H9 (cell line): ENCODE results near the gene UNCX. TPM values are rescaled to one million over a fixed set of nuclear protein-coding genes. Genes with fewer than 3 reads are reported as not detected.

Experiments
- DNase-seq: peaks from one replicate; pipeline ENCODE4 v3.0.0-alpha.2; 2017
- H2AFZ ChIP-seq: one replicate; pipeline ENCODE4 v1.6.1; 2013; ENCODE audit warnings: mild to moderate bottlenecking, low read length, control low read depth, moderate library complexity
- H2AK5ac ChIP-seq: 2 replicates; pipeline ENCODE4 v1.6.1; 2013; ENCODE audit warnings: low read length, control low read depth, mixed read lengths; ENCODE audit not compliant: insufficient read length
- H2BK120ac ChIP-seq: one replicate; pipeline ENCODE4 v1.6.1; 2013; ENCODE audit warnings: low read depth, mild to moderate bottlenecking, low read length, control low read depth, inconsistent platforms; ENCODE audit not compliant: poor library complexity, severe bottlenecking
- H2BK12ac ChIP-seq: 2 replicates; pipeline ENCODE4 v1.6.1; 2013; ENCODE audit warnings: low read length, control low read depth, mixed read lengths, low read depth; ENCODE audit not compliant: insufficient read length
- H2BK15ac ChIP-seq: 2 replicates; pipeline ENCODE4 v1.6.1; 2013; ENCODE audit warnings: low read depth, low read length, control low read depth
- H2BK20ac ChIP-seq: one replicate; pipeline ENCODE4 v1.6.1; 2013; ENCODE audit warnings: low read depth, mild to moderate bottlenecking, low read length, control low read depth, inconsistent platforms; ENCODE audit not compliant: poor library complexity, severe bottlenecking
- H2BK5ac ChIP-seq: 2 replicates; pipeline ENCODE4 v1.6.1; 2013; ENCODE audit warnings: low read length, control low read depth, mixed read lengths; ENCODE audit not compliant: insufficient read length
- H3K14ac ChIP-seq: 2 replicates; pipeline ENCODE4 v1.6.1; 2013; ENCODE audit warnings: low read length, control low read depth; ENCODE audit not compliant: insufficient read depth
- H3K18ac ChIP-seq: 2 replicates; pipeline ENCODE4 v1.6.1; 2013; ENCODE audit warnings: low read depth, mild to moderate bottlenecking, mixed read lengths, low read length, control low read depth; ENCODE audit not compliant: insufficient read length
- H3K23ac ChIP-seq: 2 replicates; pipeline ENCODE4 v1.6.1; 2013; ENCODE audit warnings: low read length, control low read depth, mixed read lengths, low read depth; ENCODE audit not compliant: insufficient read length
- H3K23me2 ChIP-seq: 2 replicates; pipeline ENCODE4 v1.6.1; 2013; ENCODE audit warnings: low read depth, mild to moderate bottlenecking, mixed read lengths, low read length, control low read depth; ENCODE audit not compliant: insufficient read length, poor library complexity, severe bottlenecking
- H3K27ac ChIP-seq: 2 replicates; pipeline ENCODE4 v1.5.1; 2013; ENCODE audit warnings: low read length, control low read depth, mixed read lengths, low read depth; ENCODE audit not compliant: insufficient read length
- H3K27me3 ChIP-seq: 2 replicates; pipeline ENCODE4 v1.6.1; 2013; ENCODE audit warnings: low read length, control low read depth, inconsistent platforms; ENCODE audit not compliant: insufficient read depth
- H3K4ac ChIP-seq: 2 replicates; pipeline ENCODE4 v1.6.1; 2013; ENCODE audit warnings: low read depth, mild to moderate bottlenecking, control low read depth, inconsistent platforms, low read length, moderate library complexity
- H3K4me1 ChIP-seq: 2 replicates; pipeline ENCODE4 v1.6.1; 2013; ENCODE audit warnings: low read length, control low read depth, inconsistent platforms; ENCODE audit not compliant: insufficient read depth
- H3K4me2 ChIP-seq: 2 replicates; pipeline ENCODE4 v1.6.1; 2013; ENCODE audit warnings: low read length, control low read depth, mixed read lengths; ENCODE audit not compliant: insufficient read length, insufficient read depth
- H3K56ac ChIP-seq: 2 replicates; pipeline ENCODE4 v1.6.1; 2013; ENCODE audit warnings: low read depth, mild to moderate bottlenecking, mixed read lengths, low read length, control low read depth; ENCODE audit not compliant: insufficient read length
- H3K79me1 ChIP-seq: 2 replicates; pipeline ENCODE4 v1.6.1; 2013; ENCODE audit warnings: low read depth, mild to moderate bottlenecking, moderate library complexity, low read length, control low read depth, inconsistent platforms; ENCODE audit not compliant: insufficient read depth, poor library complexity, severe bottlenecking
- H3K79me2 ChIP-seq: 2 replicates; pipeline ENCODE4 v1.6.1; 2013; ENCODE audit warnings: low read length, control low read depth, inconsistent platforms; ENCODE audit not compliant: insufficient read depth
- H3K9ac ChIP-seq: 2 replicates; pipeline ENCODE4 v1.6.1; 2013; ENCODE audit warnings: low read length, control low read depth, mixed read lengths; ENCODE audit not compliant: insufficient read length; ENCODE audit errors: extremely low read depth
- H3K9me3 ChIP-seq: one replicate; pipeline ENCODE4 v1.6.1; 2013; ENCODE audit warnings: low read depth, low read length, inconsistent platforms; ENCODE audit not compliant: control insufficient read depth
- H3T11ph ChIP-seq: one replicate; pipeline ENCODE4 v1.6.1; 2013; ENCODE audit warnings: mild to moderate bottlenecking, low read length, control low read depth, inconsistent platforms
- H4K20me1 ChIP-seq: one replicate; pipeline ENCODE4 v1.6.1; 2013; ENCODE audit not compliant: control insufficient read depth, insufficient read length, insufficient read depth
- H4K5ac ChIP-seq: 2 replicates; pipeline ENCODE4 v1.6.1; 2013; ENCODE audit warnings: low read depth, mild to moderate bottlenecking, mixed read lengths, low read length, control low read depth; ENCODE audit not compliant: insufficient read length
- H4K8ac ChIP-seq: replicated peaks from 2 replicates; pipeline ENCODE4 v1.6.1; 2013; ENCODE audit warnings: low read length, control low read depth, mixed read lengths, low read depth; ENCODE audit not compliant: insufficient read length
- H4K91ac ChIP-seq: 2 replicates; pipeline ENCODE4 v1.6.1; 2013; ENCODE audit warnings: low read depth, mild to moderate bottlenecking, moderate library complexity, mixed read lengths, low read length, control low read depth; ENCODE audit not compliant: insufficient read length
- H3K27ac Mint-ChIP-seq, 3 experiments: 2 replicates in 2 of 3; 3 replicates in 1 of 3; pipeline ENCODE4 v1.8.0; 2020 to 2021; ENCODE audit warnings: mixed read lengths in 3 of 3, mild to moderate bottlenecking in 1 of 3, moderate library complexity in 1 of 3
- H3K27me3 Mint-ChIP-seq: 2 replicates; pipeline ENCODE4 v1.8.0; 2021; ENCODE audit warnings: low read depth, mild to moderate bottlenecking, moderate library complexity, mixed read lengths
- H3K36me3 Mint-ChIP-seq, 3 experiments: 2 replicates in 2 of 3; 3 replicates in 1 of 3; pipeline ENCODE4 v1.8.0; 2020 to 2021; ENCODE audit warnings: low read depth in 3 of 3, mixed read lengths in 3 of 3; ENCODE audit not compliant: insufficient read depth in 1 of 3
- H3K4me1 Mint-ChIP-seq, 2 experiments: 2 replicates each; pipeline ENCODE4 v1.8.0; 2020; ENCODE audit warnings: mixed read lengths in 2 of 2
- H3K4me3 Mint-ChIP-seq, 2 experiments: 2 replicates in 1 of 2; 3 replicates in 1 of 2; pipeline ENCODE4 v1.8.0; 2020 to 2021; ENCODE audit warnings: mild to moderate bottlenecking in 2 of 2, mixed read lengths in 2 of 2, moderate library complexity in 1 of 2
- H3K9me3 Mint-ChIP-seq, 2 experiments: 2 replicates in 1 of 2; 3 replicates in 1 of 2; pipeline ENCODE4 v1.8.0; 2020; ENCODE audit warnings: mild to moderate bottlenecking in 2 of 2, mixed read lengths in 2 of 2, moderate library complexity in 1 of 2
- WGBS: extraction: QIAGEN DNeasy Blood & Tissue Kit; methylation state at CpG from one replicate; pipeline ENCODE4 v1.1.7; 2013; ENCODE audit warnings: missing lambda C conversion rate, low lambda C conversion rate, mixed read lengths; ENCODE audit not compliant: insufficient read length; ENCODE audit errors: extremely low coverage; 5-methylcytosine and 5-hydroxymethylcytosine counted together
- total RNA-seq: library from RNA; stranded (reverse); gene quantifications from 2 replicates; pipeline ENCODE4 v1.2.1, GENCODE V29; 2021
- TF ChIP-seq, protein P1 (sequence below): fragments of 200-600 bp; sonication (generic); conservative IDR thresholded peaks from 3 replicates; pipeline ENCODE4 v1.8.0; 2021; ENCODE audit warnings: antibody characterized with exemption, mild to moderate bottlenecking

Gene UNCX
- total RNA-seq, 1 experiment from 2014 or later: not detected

DNA sequence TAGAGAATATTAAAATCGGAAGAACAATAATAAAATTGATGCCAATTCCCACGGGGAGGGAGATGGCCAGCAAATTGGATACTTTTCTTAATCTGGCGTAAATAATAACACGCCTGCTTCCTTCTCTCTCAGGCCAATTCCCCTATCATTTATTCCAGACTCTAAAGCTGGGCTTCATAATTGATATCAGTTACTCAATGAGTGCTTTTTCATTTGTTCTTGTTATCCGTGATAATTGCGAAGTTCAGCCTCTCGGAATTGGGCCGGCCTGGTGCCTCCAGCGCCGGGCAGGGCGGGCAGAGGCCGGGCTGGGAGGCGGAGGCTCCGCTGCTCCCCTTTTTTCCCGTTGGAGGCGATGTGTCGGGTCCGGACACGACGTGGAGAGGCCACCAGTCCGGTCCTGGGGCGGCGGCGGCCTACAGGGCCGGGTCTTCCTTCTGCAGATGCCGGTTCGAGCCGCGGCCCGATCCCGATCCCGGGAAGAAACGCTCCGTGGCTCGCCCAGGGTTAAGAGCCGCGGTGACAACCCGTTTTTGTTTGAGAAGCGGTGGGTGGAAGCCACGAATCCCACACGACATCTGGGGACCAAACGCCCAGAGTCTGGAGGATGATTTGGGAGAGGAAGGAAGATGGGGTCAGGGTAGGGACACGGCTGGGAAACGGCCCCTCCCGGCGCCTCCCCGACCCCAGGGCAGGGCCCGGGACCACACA is 13.6 kb downstream of the UNCX start:
- no peaks in the 10 kb centered on the region; the same call in 1 of the 2 replicates for H3K4me1 ChIP-seq
- Mint-ChIP-seq H3K36me3 (peaks cover 0 to 1% (median 0%) of the 10 kb centered on the region in 3 experiments; a peak in 1 of 7 replicates), H3K4me3 (0 out of 5 replicates have a peak overlapping the region, but pooled peaks of 1 of the 2 experiments have one; percentile 56), H3K27ac (no peak overlapping the region; a peak in 1 of 7 replicates), H3K4me1 (peaks cover 7 to 35% of the 10 kb centered on the region in 2 experiments), H3K9me3 (peaks cover 0 to 3% of the 10 kb centered on the region in 2 experiments; a peak in 3 of 5 replicates), H3K27me3 (peaks cover 93% of the 10 kb centered on the region)
- no peak overlapping the region for H3K56ac ChIP-seq
- H2BK12ac ChIP-seq: no peak overlapping the region
- H2AFZ ChIP-seq: no peak overlapping the region
- H3K4me2 ChIP-seq: no peak overlapping the region
- no peak for DNase-seq
- H3T11ph ChIP-seq: no peak overlapping the region
- no peaks in the 10 kb centered on the region for H3K79me1 ChIP-seq
- no CpG with 5 or more reads among the region's 48 CpGs for WGBS
- TF ChIP-seq, protein P1, sequence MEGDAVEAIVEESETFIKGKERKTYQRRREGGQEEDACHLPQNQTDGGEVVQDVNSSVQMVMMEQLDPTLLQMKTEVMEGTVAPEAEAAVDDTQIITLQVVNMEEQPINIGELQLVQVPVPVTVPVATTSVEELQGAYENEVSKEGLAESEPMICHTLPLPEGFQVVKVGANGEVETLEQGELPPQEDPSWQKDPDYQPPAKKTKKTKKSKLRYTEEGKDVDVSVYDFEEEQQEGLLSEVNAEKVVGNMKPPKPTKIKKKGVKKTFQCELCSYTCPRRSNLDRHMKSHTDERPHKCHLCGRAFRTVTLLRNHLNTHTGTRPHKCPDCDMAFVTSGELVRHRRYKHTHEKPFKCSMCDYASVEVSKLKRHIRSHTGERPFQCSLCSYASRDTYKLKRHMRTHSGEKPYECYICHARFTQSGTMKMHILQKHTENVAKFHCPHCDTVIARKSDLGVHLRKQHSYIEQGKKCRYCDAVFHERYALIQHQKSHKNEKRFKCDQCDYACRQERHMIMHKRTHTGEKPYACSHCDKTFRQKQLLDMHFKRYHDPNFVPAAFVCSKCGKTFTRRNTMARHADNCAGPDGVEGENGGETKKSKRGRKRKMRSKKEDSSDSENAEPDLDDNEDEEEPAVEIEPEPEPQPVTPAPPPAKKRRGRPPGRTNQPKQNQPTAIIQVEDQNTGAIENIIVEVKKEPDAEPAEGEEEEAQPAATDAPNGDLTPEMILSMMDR: no peak
- H2AK5ac ChIP-seq: no peak overlapping the region
- H2BK20ac ChIP-seq: no peak overlapping the region
- no peak overlapping the region for H3K18ac ChIP-seq
- no peak overlapping the region for H2BK120ac ChIP-seq
- H4K20me1 ChIP-seq: no peaks in the 10 kb centered on the region
- H4K91ac ChIP-seq: no peak overlapping the region
- H4K8ac ChIP-seq: no peak overlapping the region
- H3K79me2 ChIP-seq: no peaks in the 10 kb centered on the region
- H3K4ac ChIP-seq: no peak overlapping the region
- H3K9me3 ChIP-seq: no peaks in the 10 kb centered on the region
- H2BK15ac ChIP-seq: no peak overlapping the region
- H2BK5ac ChIP-seq: no peak overlapping the region
- H3K27ac ChIP-seq: no peak overlapping the region
- H4K5ac ChIP-seq: no peak overlapping the region
- H3K23me2 ChIP-seq: no peaks in the 10 kb centered on the region
- peaks cover 76% of the 10 kb centered on the region for H3K27me3 ChIP-seq
- H3K9ac ChIP-seq: no peak overlapping the region
- H3K14ac ChIP-seq: no peak overlapping the region; the same call in 1 of the 2 replicates
- H3K23ac ChIP-seq: no peak overlapping the region
